HepG2 (cell line): ENCODE data around the gene ZNF189. TPM values are rescaled to one million over a fixed set of nuclear protein-coding genes. Genes with fewer than 3 reads are reported as not detected.

Experiments
- AGO1 ChIP-seq: fragments of 200-400 bp; formaldehyde crosslinking; IDR thresholded peaks from 2 replicates; pipeline ENCODE4 v1.6.1; 2017; ENCODE audit warnings: mild to moderate bottlenecking, low read depth, low read length, moderate library complexity; ENCODE audit not compliant: poor library complexity, severe bottlenecking
- ARNT ChIP-seq: fragments of 450-650 bp; IDR thresholded peaks from 2 replicates; pipeline ENCODE4 v1.6.1; 2017
- FOXK1 ChIP-seq: sonication (generic); formaldehyde crosslinking; IDR thresholded peaks from 2 replicates; pipeline ENCODE4 v1.4.0; 2020; ENCODE audit warnings: low read depth, missing genetic modification reagents, borderline replicate concordance
- HES4 ChIP-seq: sonication (generic); formaldehyde crosslinking; IDR thresholded peaks from 2 replicates; pipeline ENCODE4 v1.9.0; 2021; ENCODE audit warnings: mild to moderate bottlenecking, missing genetic modification reagents, borderline replicate concordance
- IRF2 ChIP-seq: IDR thresholded peaks from 2 replicates; pipeline ENCODE4 v1.6.1; 2018; ENCODE audit warnings: missing genetic modification reagents, missing compliant biosample characterization
- KLF11 ChIP-seq: IDR thresholded peaks from 2 replicates; pipeline ENCODE4 v1.6.1; 2016; ENCODE audit warnings: missing compliant biosample characterization
- MAFG ChIP-seq: sonication (generic); formaldehyde crosslinking; IDR thresholded peaks from 2 replicates; pipeline ENCODE4 v1.5.1; 2020; ENCODE audit warnings: mild to moderate bottlenecking, missing genetic modification reagents
- MED13 ChIP-seq: sonication (generic); formaldehyde crosslinking; IDR thresholded peaks from 2 replicates; pipeline ENCODE4 v1.5.0; 2020; ENCODE audit warnings: missing genetic modification reagents
- NFE2 ChIP-seq: sonication (generic); formaldehyde crosslinking; IDR thresholded peaks from 2 replicates; pipeline ENCODE4 v1.4.0; 2020; ENCODE audit warnings: missing genetic modification reagents
- PHF21A ChIP-seq: sonication (generic); formaldehyde crosslinking; IDR thresholded peaks from 2 replicates; pipeline ENCODE4 v1.5.0; 2020; ENCODE audit warnings: mild to moderate bottlenecking, missing genetic modification reagents
- PHF5A ChIP-seq: IDR thresholded peaks from one replicate; pipeline ENCODE4 v1.6.1; 2018; ENCODE audit warnings: low read depth, missing genetic modification reagents; ENCODE audit not compliant: unreplicated experiment
- RBAK ChIP-seq: sonication (generic); formaldehyde crosslinking; IDR thresholded peaks from 2 replicates; pipeline ENCODE4 v1.5.1; 2020; ENCODE audit warnings: mild to moderate bottlenecking, missing genetic modification reagents
- SNAI1 ChIP-seq: sonication (generic); formaldehyde crosslinking; IDR thresholded peaks from 2 replicates; pipeline ENCODE4 v1.5.0; 2020; ENCODE audit warnings: mild to moderate bottlenecking, missing genetic modification reagents, borderline replicate concordance
- SRSF4 ChIP-seq: fragments of 200-400 bp; formaldehyde crosslinking; IDR thresholded peaks from one replicate; pipeline ENCODE4 v1.6.1; 2018; ENCODE audit warnings: mild to moderate bottlenecking, low read depth, low read length, moderate library complexity; ENCODE audit not compliant: poor library complexity, severe bottlenecking
- TBP ChIP-seq: sonication (generic); formaldehyde crosslinking; IDR thresholded peaks from 2 replicates; pipeline ENCODE4 v1.5.0; 2020; ENCODE audit warnings: missing genetic modification reagents
- TOPORS ChIP-seq: sonication (generic); formaldehyde crosslinking; IDR thresholded peaks from 2 replicates; pipeline ENCODE4 v1.8.0; 2023; ENCODE audit warnings: mild to moderate bottlenecking, missing genetic modification reagents
- ZFAT ChIP-seq: sonication (generic); formaldehyde crosslinking; conservative IDR thresholded peaks from 2 replicates; pipeline ENCODE4 v1.8.1; 2023; ENCODE audit warnings: missing genetic modification reagents, inconsistent platforms
- ZNF263 ChIP-seq: sonication (generic); formaldehyde crosslinking; IDR thresholded peaks from 2 replicates; pipeline ENCODE4 v1.4.0; 2020; ENCODE audit warnings: missing genetic modification reagents
- ZSCAN30 ChIP-seq: sonication (generic); formaldehyde crosslinking; IDR thresholded peaks from 2 replicates; pipeline ENCODE4 v1.5.0; 2020; ENCODE audit warnings: mild to moderate bottlenecking, missing genetic modification reagents
- polyA plus RNA-seq, 8 experiments: library from polyadenylated mRNA; depleted of rRNA in 3 of 8; stranded (reverse) in 7 of 8; unstranded in 1 of 8; fragments of >200 nt; fragmentation: Illumina TruSeq in 4 of 8; extraction: Trizol in 4 of 8; gene quantifications; 2 replicates each; pipeline versions ENCODE4 v1.2.1 to v1.2.3, GENCODE V29; 2011 to 2016; ENCODE audit warnings: low read depth in 4 of 8, missing spikeins in 1 of 8, mixed read lengths in 1 of 8; ENCODE audit not compliant: insufficient read depth in 1 of 8
- total RNA-seq, 5 experiments: library from RNA; depleted of rRNA; stranded (reverse); fragments of >200 nt; fragmentation: Illumina TruSeq; extraction: Trizol; gene quantifications; 2 replicates each; pipeline ENCODE4 v1.2.3, GENCODE V29; 2016; ENCODE audit warnings: low read depth in 1 of 5
- TF ChIP-seq, protein P1 (sequence below): IDR thresholded peaks from 2 replicates; pipeline ENCODE4 v1.6.1; 2018; ENCODE audit warnings: missing genetic modification reagents, mild to moderate bottlenecking, missing compliant biosample characterization
- TF ChIP-seq, protein P2 (sequence below): sonication (generic); formaldehyde crosslinking; IDR thresholded peaks from 2 replicates; pipeline ENCODE4 v1.4.0; 2020; ENCODE audit warnings: mild to moderate bottlenecking, missing genetic modification reagents
- TF ChIP-seq, protein P3 (sequence below): sonication (generic); formaldehyde crosslinking; IDR thresholded peaks from 2 replicates; pipeline ENCODE4 v1.8.0; 2022; ENCODE audit warnings: mild to moderate bottlenecking, missing genetic modification reagents, moderate library complexity
- TF ChIP-seq, protein P4 (sequence below): IDR thresholded peaks from 2 replicates; pipeline ENCODE4 v1.6.1; 2016
- TF ChIP-seq, protein P5 (sequence below): sonication (generic); formaldehyde crosslinking; IDR thresholded peaks from 2 replicates; pipeline ENCODE4 v1.8.0; 2022; ENCODE audit warnings: missing genetic modification reagents, mild to moderate bottlenecking, borderline replicate concordance

ZNF189 gene
- total and polyA plus RNA-seq, 2 of the 13 experiments (the other 11 are each of a cell fraction or from before 2014, with no cell fraction given): 8.4 to 50.0 TPM

DNA sequence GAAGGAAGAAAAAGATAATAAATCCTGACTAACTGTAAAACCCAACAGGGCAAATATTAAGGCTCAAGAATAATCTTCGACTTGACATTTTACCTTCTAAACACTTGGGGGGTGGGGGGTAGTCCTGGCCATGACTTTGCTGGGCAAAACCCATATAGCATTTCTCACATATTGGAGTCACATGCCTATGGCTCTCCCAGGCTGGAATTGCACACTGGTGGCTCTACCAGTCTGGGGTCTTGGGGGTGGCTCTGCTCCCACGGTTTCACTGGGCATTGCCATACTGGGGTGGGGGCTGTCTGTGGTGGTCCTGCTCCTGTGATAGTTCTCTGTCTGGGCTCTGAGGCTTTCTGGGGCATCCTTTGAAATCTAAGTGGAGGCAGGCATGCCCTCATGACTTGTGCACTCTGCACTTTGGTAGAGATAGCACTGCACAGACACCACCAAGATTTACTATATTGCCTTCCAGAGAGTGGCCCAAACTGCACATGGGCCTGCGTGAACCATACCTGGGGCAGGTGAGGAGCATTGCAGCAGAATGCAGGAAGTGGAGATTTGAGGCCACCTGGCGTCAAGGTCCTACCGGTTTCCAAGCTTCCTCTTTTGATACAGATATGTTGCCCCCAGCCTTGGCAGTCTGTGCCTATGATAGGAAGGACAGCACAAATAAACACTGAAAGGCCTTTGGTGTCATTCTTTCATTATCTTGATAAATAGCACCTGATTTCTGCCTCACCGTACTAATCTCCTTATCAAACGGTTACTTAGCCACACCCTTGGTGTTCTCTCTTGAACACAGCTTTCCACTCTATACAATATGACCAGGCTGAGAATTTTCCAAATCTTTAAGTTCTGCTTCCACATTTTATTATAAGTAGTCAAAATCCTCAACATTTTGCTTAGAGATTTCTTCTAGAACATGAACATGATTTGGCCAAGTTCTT is 43.6 kb upstream of the ZNF189 start (continued):
- no peak for TF ChIP-seq ZFAT (CRISPR knock-in tag)
- TF ChIP-seq HES4 (CRISPR knock-in tag): no peak
- no peak for TF ChIP-seq SNAI1 (CRISPR knock-in tag)
- no peak for TF ChIP-seq TOPORS (CRISPR knock-in tag)
- TF ChIP-seq KLF11 (CRISPR knock-in tag): no peak; the same call in 1 of the 2 replicates
- TF ChIP-seq, protein P1, sequence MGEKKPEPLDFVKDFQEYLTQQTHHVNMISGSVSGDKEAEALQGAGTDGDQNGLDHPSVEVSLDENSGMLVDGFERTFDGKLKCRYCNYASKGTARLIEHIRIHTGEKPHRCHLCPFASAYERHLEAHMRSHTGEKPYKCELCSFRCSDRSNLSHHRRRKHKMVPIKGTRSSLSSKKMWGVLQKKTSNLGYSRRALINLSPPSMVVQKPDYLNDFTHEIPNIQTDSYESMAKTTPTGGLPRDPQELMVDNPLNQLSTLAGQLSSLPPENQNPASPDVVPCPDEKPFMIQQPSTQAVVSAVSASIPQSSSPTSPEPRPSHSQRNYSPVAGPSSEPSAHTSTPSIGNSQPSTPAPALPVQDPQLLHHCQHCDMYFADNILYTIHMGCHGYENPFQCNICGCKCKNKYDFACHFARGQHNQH (CRISPR knock-in tag): 0 out of 2 replicates have a peak, but pooled peaks have one; percentile 12
- peak; percentile 1; the same call in 1 of the 2 replicates for TF ChIP-seq ZSCAN30 (CRISPR knock-in tag)
- TF ChIP-seq SRSF4: no peak
- TF ChIP-seq AGO1: no peak
- no peak for TF ChIP-seq TBP (CRISPR knock-in tag)
- no peak for TF ChIP-seq RBAK (CRISPR knock-in tag)
- no peak for TF ChIP-seq ARNT
- TF ChIP-seq, protein P2, sequence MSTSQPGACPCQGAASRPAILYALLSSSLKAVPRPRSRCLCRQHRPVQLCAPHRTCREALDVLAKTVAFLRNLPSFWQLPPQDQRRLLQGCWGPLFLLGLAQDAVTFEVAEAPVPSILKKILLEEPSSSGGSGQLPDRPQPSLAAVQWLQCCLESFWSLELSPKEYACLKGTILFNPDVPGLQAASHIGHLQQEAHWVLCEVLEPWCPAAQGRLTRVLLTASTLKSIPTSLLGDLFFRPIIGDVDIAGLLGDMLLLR (CRISPR knock-in tag): no peak
- TF ChIP-seq IRF2 (CRISPR knock-in tag): no peak
- no peak for TF ChIP-seq PHF21A (CRISPR knock-in tag)
- TF ChIP-seq NFE2 (CRISPR knock-in tag): no peak
- TF ChIP-seq MAFG (CRISPR knock-in tag): no peak
- TF ChIP-seq, protein P3, sequence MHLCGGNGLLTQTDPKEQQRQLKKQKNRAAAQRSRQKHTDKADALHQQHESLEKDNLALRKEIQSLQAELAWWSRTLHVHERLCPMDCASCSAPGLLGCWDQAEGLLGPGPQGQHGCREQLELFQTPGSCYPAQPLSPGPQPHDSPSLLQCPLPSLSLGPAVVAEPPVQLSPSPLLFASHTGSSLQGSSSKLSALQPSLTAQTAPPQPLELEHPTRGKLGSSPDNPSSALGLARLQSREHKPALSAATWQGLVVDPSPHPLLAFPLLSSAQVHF: no peak
- no peak for TF ChIP-seq MED13 (CRISPR knock-in tag)
- TF ChIP-seq, protein P4, sequence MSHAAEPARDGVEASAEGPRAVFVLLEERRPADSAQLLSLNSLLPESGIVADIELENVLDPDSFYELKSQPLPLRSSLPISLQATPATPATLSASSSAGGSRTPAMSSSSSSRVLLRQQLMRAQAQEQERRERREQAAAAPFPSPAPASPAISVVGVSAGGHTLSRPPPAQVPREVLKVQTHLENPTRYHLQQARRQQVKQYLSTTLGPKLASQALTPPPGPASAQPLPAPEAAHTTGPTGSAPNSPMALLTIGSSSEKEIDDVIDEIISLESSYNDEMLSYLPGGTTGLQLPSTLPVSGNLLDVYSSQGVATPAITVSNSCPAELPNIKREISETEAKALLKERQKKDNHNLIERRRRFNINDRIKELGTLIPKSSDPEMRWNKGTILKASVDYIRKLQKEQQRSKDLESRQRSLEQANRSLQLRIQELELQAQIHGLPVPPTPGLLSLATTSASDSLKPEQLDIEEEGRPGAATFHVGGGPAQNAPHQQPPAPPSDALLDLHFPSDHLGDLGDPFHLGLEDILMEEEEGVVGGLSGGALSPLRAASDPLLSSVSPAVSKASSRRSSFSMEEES (CRISPR knock-in tag): no peak
- TF ChIP-seq, protein P5, sequence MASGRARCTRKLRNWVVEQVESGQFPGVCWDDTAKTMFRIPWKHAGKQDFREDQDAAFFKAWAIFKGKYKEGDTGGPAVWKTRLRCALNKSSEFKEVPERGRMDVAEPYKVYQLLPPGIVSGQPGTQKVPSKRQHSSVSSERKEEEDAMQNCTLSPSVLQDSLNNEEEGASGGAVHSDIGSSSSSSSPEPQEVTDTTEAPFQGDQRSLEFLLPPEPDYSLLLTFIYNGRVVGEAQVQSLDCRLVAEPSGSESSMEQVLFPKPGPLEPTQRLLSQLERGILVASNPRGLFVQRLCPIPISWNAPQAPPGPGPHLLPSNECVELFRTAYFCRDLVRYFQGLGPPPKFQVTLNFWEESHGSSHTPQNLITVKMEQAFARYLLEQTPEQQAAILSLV (CRISPR knock-in tag): no peak
- TF ChIP-seq PHF5A (CRISPR knock-in tag): no peak
- no peak for TF ChIP-seq ZNF263 (CRISPR knock-in tag)
- TF ChIP-seq FOXK1 (CRISPR knock-in tag): peak; percentile 10; the same call in 1 of the 2 replicates
